ENCODE results near the gene ASAP2.
A peak's percentile ranks its signal among the peaks of the same experiment; 100 is the strongest.

ASAP2 gene

DNA sequence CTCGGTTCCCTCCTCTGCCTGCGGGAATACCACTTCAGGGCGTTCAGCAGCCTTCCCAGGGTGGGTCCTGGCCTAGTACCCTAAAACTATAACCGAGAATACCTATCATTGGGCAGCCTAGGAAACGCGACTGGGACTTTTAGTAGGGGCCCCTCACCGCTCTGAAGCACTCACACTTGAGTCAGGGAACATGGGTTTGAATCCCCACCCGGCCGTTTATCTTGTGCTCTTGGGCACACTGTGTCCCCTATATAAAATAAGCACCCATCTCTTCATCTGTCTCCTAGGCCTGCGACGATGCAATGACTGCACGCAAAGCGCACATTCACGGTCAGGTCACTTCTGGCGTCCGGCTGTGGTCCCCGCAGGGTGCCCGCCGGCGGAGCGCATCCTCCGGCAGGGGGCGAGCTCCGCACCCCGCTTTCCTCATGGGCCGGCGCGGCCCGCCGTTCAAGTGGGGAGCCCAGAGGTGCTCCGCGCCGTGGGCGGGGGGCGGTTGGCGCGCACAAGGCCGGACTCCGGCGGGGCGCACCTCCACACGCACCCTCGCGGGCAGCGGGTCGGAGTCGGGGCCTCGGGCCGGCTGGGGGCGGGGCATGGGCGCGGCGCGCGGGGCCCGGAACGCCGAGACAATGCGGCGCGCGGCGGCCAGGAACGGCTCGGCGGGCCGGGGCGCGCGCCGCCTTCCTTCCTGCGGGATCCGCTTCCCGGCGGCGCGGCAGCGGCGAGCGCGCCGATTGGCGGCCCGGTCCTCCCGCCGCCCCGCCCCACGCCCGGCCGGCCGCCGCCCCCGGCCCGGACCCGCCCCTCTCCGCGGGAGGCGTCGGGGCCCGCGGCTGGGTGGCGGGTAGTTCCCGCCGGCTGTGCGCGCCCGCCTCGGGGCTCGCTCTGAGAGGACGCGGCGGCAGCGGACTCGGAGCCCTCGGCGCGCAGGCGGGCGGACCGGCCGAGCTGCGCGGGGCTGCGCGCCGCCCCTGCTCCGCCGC lies at the start of gene ASAP2:
Gene ASAP2 (plus strand): TSS at position 850 of the 986 bp plus-strand sequence. CDS start 293 bp downstream, outside the sequence.
- peak; percentile 90 for DNase-seq

DNA sequence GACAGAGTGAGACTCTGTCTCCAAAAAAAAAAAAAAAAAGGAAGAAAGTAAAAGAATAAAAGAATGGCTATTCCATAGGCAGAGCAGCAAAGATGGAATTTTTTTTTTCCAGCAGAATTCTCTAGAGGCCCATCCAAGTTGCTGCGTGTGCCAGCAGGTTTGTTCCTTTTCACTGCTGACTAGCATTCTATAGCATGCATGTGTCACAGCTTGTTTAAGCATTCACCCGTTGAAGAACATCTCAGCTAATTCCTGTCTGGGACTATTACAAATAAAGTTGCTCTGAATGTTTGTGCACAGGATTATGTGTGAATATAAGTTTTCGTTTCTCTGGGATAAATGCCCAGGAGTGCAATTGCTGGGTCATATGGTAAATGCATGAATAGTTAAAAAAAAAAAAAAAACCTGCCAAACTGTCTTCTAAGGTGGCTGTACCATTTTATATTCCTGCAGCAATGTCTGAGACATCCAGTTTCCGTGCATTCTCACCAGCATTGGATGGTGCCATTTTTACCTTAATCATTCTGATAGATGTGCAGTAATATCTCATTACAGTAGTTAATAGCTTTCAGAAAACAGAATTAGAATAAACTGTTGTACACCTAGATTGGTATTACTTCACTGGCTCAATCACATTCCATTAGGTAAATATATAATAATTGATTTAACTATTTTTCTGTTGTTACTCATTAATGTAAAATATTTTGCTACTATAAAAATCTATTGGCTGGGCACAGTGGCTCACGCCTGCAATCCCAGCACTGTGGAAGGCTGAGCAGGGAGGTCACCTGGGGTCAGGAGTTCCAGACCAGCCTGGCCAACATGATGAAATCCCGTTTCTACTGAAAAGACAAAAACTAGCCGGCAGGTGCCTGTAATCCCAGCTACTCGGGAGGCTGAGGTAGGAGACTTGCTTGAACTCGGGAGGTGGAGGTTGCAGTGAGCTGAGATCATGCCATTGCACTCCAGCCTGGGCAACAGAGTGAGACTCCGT lies 47.5 kb upstream of the ASAP2 start:
- DNase-seq = no peak

DNA sequence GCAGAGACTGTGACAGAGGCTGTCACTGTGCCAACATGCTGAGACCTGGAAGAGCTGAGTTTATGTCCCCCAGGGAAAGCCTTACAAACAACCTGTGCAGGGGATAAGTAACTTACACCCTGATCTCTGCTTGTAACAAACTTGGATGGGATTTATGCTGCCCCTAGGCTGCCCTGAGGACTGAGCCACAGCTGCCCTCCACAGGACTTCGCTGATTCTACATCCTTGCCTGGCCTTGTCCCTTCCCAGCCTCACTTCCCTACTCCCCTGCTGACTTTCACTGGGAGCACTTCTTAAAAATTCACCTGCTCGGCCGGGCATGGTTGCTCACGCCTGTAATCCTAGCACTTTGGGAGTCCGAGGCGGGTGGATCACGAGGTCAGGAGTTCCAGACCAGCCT lies 45.9 kb upstream of the ASAP2 start:
- DNase-seq = no peak

DNA sequence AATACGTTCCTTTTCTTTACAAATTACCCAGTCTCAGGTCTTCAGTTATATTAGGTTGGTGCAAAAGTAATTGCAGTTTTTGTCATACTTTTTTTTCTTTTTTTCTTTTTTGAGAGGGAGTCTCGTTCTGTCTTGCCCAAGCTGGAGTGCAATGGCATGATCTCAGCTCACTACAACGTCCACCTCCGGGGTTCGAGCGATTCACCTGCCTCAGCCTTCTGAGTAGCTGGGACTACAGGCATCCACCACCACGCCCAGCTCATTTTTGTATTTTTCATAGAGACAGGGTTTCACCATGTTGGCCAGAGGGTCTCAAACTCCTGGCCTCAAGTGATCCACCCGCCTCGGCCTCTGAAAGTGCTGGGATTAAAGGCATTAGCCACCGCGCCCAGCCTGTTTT lies 43.8 kb upstream of the ASAP2 start:
- DNase-seq = no peak

DNA sequence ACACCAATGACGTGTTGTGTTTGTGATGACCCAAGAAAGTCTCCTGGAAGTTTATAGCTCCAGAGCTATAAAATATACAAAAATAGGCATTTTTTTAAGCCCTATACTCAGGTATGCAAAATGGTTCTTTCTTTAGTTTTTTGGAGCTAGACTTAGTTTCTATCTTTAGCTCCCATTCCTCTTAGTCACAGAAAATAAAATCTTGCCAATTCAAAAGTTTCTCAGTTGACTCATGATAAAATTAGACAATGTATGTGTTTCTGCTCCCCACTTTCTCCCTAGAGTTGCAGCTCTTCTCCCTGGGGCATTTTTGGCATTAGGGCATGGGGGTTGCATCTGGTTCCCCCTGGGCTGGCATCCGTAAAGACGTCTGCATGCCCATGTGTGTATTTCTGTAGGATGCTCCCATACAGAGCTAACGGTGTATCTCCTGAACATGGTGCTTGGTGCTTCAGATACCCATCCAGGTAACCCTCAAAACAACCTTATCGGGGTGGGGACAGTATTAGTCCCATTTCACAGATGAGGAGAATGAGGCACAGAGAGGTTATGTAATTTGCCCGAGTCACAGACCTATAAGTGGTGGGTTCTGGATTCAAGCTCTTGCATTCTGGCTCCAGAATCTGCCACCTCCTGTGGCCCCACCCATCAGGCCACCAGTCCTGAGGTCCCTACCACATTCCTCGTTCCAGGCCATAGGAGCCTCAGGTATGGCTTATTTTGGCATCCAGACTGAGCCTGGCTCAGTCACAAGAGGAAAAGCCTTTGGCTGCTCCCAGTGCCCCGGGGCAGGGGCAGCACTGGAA lies 43.1 kb upstream of the ASAP2 start:
- no peak for DNase-seq

DNA sequence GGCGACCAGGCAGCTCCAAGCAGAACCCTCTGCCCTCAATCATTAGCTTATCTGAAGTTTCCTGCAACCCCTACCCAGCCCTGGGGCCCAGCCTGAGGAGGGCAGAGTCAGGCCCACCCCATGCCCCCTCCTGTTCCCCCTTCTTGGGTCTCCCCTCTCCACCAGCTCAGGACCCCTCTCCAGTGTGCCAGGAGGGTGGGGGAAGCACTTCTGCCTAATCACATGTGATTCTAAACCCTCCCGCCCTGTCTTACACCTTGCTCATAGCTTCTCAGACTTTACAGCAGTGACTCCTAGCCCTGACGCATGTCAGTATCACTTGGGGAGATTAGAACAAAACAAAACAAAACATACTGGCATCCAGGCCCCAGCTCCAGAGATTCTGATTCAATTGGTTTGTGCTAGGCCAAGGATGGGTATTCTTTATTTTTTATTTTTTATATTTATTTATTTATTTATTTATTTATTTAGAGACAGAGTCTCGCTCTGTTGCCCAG lies 42.5 kb upstream of the ASAP2 start:
- no peak for DNase-seq

DNA sequence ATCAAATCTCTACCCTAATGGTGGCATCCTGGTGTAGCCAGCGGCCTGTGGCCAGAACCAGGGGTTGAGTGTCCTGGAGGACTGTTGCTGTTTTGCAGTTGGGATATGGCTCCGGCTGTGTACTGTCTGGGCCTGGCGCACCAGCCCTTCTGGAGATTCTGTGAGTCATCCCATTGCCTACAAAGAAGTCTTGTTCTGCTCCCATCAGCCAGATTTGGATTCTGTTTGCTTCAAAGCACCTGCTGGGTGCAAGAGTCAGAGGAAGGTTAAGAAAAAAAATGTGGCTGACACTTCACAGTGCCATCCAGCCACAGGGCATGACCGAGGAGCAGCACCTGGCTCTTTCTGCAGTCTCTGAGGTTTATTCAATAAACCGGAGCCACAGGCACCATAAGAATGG lies 41.0 kb upstream of the ASAP2 start:
- no peak for DNase-seq

DNA sequence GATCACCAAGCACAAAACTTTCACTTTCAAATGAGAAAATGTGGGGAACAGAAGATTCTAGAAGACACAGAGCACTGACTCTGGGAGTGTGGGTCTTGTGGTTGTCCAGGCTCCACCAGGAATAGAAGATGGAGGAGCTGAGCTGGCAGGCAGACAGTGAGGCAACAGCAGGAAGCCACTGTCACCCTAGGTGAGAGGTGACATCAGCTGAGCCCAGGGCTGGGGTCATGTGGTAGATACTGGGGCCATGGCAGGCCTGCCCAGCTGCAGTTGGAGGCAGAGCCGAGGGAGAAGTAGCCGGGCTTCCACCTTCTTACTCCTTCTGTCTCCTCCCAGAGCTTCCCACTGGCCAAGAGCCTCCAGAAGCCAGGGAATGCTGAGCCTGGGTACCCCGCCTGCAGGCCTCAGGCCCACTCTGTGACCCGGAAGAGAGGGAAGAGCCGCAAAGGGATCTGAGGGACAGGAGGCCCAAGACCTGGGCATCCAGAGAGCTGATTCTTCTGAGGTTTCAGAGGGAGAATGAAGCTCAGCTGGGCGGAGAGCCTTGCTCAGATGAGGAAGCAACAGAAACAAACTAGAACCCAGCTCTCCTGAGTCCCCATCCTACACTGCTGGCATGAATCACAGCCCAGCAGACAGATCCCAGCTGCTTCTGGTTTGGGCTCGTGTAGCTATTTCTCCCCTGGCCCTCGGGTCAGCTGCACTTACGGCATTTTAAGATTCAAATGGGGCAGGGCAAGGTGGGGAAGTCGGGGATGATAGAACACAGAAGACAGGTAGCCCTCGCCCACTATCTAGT lies 39.8 kb upstream of the ASAP2 start:
- DNase-seq = no peak

DNA sequence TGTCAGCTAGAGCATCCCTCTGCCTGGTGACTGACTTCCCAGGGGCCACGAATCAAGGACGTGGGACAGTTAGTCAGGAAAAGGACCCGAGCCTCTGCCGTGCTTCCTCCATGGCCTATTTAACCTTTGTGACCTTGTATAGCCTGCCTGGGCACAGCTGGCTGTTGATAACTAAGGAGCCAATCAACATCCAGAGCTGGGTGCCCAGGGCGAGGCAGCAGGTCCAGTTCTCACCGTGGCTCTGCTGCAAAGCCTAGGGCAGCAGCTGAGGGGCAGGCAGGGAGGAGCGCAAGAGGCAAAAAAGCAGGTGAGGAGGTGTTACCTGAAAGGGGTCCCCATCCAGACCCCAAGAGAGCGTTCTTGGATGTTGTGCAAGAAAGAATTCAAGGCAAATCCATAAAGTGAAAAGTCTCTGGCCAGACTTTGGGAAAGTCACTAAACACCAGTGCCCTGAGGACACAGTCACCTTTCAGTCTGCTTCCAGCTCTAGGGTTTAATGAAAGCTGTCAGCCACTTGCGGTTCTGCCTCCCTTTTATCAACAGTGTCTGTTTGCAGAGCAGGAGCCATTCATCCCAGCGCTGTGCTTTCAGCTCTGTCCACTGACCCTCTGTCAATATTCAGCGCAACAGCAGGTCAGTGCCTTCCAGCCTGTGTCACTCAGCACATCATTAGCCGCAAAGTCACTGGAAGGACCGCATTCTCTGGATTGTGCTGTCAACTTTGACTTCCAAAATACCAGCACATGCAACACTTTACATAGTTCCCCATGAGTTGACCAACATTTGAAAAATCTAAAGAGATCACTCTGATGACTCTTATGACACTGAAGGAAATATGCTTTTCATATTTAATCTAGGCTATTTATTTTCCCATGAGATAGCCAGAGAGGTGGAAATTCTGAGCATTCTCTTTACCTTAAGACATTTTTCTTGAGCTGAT lies 38.6 kb upstream of the ASAP2 start:
- no peak for DNase-seq

DNA sequence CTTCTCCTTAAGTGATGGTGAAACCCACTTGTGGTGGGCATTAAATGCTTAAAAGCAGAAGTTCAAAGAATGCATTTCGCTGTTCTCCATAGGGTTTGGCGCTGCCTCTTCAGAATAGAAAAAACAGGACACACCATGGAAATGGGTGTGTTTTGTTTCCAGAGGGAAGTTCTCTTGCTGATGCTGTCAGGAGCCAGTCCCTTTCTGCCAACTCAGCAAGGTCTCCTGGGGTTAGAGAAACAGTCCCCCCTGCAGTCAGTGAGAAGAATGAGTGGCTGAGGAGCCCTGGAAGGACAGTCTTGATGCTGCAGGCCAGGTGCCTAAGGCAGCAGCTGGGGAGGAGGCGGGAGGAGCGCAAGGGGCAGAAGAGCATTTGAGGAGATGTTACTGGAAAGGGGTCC lies 37.8 kb upstream of the ASAP2 start:
- DNase-seq = no peak

DNA sequence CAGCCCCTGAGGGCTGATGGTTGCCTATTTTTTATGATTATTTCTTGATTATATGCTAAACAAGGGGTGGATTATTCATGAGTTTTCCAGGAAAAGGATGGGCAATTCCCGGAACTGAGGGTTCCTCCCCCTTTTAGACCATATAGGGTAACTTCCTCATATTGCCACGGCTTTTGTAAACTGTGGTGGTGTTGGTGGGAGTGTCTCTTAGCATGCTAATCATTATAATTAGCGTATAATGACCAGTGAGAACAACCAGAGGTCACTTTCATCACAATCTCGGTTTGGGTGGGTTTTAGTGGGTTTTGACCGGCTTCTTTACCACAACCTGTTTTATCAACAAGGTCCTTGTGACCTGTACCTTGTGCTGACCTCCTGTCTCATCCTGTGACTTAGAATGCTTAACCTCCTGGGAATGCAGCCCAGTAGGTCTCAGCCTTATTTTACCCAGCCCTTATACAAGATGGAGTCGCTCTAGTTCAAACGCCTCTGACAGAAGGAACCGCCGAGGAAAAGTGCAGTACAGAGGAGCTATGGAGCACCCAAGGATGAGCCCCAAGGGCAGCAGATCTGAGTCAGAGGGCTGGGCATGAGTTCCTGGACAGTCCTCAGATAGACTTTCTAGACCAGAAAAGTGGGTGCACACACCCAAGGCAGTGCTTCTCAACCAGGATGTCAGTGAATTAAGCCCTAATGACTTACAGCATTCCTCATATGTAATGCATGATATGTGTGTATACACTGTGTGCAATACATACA lies 37.1 kb upstream of the ASAP2 start:
- DNase-seq = no peak

DNA sequence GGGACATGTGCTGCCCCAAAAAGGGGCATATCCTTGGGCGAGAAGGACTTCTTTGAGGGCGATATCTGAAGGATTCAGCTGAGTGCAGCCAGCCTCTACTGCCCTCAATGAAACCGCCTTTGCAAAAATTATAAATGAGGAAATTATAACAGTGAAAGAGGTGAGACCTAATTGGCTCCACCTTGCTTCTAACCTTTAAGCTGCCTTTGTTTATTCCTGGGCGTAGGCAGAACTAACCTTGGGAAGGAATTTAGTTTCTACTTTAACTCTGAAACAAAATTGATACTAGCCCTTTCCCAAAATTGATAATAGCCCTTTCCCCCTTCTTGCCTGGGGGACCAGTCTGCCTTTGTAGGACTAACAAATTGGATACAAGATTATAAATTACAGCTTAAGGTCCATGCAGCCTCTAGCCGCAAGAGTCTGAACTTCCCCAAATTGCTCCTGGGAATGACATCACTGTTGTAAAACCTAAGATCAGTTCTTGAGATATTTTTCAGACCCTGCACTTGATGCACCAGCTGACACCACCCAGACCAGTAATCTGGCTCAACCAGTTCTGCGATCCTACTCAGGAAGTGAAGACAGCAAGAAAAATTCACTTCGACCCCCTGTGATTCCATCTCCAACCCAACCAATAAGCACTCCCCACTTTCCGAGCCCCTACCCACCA lies 36.0 kb upstream of the ASAP2 start:
- no peak for DNase-seq

DNA sequence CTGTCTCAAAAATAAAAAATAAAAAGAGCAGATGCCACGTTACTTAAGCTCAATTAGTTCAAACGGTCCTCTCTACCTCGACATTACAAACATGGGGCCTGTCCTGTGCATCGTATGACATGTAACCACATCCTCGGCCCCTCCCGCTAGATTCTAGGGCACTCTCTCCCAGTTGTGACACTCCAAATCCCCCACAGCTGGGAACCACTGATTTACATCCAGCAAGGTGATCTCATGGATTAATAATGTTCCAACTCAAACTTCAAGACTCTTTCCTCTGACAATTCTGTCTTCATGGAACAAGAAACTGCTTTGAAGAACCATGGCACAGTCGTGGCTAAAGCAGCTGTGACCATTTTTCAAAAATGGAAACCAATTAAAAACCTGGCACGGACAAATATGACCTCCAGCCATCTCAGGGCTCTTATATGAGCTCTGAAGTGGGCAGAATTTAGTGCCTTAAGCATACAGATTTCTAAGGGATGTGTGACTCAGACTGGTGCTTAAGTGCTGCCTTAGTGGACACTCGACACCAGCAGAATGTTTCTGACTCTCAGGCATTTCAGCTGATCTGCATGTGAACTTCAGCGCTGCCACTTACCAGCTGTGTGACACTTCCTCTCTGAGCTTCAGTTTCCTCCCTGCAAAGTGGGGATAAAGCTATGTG lies 31.7 kb upstream of the ASAP2 start:
- peak; percentile 70 for DNase-seq

DNA sequence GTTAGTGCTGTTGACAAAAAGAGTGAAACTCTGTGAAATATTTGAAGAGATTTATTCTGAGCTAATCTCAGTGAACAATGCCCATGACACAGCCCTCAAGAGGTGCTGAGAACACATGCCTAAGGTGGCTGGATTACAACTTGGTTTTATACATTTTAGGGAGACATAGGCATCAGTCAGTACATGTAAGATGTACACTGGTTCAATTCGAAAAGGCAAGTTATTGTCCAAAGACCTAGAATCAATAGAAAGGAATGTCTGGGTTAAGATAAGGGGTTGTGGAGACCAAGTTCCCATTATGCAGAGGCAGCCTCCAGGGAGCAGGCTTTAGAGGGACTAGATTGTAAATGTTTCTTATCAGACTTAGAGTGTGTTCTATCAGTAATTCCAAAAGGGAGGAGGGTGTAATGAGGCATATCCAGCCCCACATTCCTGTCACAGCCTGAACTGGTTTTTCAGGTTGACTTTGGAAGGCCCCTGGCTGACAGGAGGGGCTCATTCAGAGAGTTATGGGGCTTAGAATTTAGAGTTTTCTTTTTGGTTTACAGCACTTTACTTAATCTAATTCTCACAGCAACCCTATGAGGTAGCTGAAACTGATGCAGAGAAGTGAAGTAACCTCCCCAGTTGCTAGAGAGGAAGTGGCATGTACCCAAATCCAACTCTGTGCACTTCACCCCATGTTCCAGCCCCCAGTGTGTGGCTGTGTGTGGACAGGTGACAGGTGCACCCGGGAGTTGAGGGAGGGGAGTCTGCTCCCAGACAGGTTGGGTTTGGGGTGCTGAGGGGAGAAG lies 28.3 kb upstream of the ASAP2 start:
- peak; percentile 82 for DNase-seq

DNA sequence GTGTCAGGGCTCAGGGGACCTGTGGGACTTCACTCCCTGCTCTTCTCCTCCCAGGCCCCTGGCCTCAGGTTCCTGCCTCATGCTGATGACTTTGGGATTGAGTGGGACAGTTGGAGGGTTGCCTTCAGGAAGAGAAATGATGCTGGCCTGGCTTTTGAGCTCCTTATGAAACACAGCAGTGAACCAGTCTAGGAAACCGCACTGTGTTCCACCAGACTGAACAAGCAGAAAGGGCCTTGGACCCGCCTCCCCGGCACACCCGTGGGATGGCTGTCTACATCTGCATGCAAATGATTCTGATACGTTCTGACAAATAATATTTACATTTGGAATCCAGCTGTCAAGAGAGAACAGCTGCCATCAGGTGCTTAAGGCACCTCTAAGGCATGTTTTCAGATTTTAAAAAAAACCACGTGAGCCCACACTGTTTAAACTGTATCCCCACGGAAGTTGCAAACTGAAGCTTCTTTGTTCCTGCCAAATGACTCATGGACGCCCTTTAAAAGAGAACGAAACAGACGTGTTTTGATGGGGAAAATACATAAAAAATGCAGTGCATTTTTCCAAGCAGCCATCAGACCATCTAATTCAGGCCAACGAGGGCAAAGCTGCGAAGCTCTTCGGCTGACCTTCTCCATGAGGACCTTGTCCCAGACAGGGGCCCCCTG lies 27.6 kb upstream of the ASAP2 start:
- DNase-seq = peak; percentile 98

DNA sequence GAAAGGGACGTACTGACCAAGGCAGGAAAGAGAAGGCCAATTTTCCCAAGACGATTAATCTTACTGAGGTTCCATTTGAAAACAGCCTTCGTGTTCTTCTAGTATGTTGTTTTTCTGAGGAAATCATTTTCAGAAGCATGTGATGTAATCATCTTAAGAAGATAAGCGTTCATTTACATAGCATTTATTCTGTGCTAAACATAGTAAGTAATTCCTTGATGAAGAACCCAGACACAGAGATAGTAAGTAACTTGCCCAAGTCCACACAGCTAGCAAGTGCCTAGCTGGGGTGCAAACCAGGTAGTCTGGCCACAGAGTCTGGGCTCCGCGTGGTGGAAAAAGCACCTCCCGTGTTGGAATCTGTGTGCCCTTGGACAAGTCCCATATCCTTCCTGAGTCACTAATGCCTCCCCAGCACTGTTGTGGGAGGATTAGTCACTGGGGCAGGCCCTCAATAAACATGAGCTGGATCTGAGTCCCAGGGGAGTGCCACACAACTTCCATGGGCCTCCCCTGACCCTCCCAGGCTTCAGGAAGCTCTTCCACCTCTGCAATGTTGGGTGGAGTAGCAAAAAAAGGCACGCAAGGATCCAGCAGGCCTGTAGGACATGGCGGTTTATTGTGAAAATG lies 26.9 kb upstream of the ASAP2 start:
- peak; percentile 24 for DNase-seq
